CD4-positive, alpha-beta T cell treated with Interferon gamma for 1 hour (primary cell): ENCODE data around the gene PREX1.
"Not testable (repeated sequence)": the region's sequence is repeated elsewhere in the genome, so short reads cannot be mapped to it uniquely, and the experiment has no call there.

Experiments
- DNase-seq: peaks from one replicate; pipeline ENCODE4 v3.0.0-alpha.2; 2020

Gene PREX1

GRCh38 chr20:48614593-48615274, 213.1 kb downstream of the PREX1 start:
- no peak for DNase-seq

DNA sequence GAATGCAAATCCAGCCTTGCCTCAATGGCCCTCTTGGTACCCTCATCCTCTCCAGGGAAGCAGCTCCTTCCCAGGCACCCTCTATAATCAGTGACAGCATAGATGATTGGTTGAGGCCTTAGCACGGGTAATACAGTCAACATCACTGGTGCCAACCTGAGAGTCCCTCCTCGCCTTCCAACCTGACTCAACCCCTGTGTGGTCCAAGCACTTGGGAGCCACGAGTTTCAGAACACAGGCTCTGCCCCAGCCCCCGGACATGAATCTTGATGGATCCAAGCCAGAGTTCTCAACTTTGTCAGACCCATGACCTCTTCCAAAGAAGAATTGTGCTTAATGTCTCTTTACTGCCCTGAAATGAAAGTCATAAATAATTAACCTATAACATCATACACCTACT, 213.9 kb downstream of the PREX1 start:
- no peak for DNase-seq

GRCh38 chr20:48612335-48612734, 215.5 kb downstream of the PREX1 start:
- no peak for DNase-seq

- DNase-seq, result no peak
These were observed 216.8 kb downstream of the PREX1 start for GRCh38 chr20:48610996-48611395.

- no peak for DNase-seq
These were observed 218.3 kb downstream of the PREX1 start for GRCh38 chr20:48609491-48609978.

DNA sequence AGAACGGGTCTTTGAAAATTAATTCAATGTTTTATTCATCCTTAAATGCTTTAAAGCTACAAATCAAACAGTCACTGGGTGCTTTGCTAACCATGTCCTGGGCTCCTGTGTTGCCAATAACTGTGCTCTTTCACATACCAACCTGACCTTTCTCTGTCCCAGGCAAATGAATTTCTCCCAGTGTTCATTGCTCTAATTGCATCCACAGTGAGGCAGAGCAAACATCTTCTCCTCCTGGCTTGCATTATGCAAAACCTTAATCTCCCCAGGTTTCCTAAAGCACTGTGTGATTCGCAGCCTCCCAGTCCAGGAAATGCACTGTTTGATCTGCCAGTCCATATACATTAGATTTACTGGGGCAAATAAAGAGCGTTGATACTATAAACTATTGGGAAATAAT, 219.0 kb downstream of the PREX1 start:
- no peak for DNase-seq

DNA sequence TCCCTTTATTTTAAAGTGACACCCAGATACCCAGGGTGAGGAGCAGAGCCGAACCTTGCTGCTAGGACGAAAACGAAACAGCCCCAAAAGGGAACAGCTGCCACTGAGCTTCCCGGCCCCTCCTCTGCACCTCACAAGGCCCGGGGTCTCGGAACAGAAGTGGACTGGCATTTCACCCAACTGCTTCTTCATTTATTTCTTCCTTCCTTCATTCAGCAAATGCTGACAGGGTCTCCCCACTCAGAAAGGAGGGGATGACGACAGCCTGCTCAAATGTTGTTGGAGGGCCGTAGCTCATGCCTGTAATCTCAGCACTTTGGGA, 220.3 kb downstream of the PREX1 start:
- DNase-seq, result no peak

DNA sequence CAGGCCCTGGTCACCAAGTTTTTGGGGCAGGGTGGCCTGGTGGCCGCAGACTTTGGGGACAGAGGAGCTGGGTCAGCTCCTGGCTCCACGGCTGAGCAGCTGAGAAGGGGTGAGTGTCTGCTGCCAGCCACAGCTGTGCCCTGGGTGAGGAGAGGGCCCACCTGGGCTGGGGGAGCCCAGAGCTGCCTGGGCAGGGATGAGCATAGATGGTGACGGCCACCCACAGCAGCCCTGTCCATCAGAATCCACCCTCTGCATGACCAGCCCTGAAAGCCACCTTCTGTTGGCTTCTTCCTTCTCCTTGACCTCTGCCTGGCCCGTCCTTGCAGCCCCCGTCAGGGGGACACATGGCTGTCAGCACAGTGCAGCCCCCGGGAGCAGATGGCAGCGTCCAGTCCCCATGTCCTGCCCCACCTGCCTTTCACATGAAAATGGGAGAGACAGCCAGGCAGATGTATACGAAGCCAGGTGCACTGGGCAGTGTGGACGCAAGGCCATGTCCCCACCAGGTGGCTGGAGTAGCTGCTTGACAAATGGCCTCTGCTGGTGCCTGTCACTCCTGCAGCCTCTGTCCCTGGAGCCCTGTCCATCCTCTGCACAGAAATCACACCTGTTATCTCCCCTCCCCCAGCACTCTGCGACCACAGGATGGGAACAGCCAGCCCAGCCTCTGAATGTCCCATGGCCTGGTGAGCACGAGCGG, 220.8 kb downstream of the PREX1 start:
- DNase-seq, result no peak

GRCh38 chr20:48606172-48606840, 221.5 kb downstream of the PREX1 start:
- DNase-seq, result no peak

- no peak for DNase-seq
These were observed 222.2 kb downstream of the PREX1 start for GRCh38 chr20:48605364-48606171.

DNA sequence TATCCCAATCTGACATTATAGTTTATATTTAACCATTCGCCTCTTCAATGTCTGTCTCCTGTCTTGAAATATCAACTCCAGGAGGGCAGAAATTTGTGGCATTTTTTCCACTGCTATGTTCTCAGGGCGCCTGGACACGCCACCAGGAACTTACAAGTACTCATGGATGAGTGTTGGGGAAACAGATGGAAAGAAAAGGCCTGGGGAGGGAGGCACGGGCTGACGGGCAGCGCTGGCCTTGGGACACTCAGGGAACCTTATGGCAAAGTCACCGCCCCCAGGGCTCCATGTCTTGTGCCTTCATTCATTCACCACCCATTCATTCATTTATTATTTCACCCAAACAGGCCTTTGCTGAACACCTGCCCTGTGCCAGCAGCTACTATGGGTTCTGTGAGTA, 222.9 kb downstream of the PREX1 start:
- DNase-seq, result no peak

DNA sequence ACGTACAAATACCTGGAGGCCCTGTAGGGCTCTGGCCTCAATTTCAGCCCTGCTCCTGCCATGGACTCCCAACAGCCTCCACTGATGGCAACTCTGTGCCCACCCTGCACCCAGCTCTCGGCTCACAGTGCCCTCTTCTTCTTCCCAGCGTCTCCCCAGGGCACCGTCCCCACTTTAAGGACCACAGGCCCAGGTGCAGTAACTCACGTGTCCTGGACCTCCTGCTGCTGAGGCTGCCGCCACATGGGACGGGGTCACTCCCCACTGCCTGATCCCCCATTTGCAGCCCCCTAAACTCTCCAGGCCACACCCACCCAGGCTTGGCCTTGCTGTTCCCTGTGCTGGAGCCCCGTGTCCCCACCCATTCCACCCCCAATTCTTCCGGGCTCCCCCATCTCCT, 223.4 kb downstream of the PREX1 start:
- no peak for DNase-seq

DNA sequence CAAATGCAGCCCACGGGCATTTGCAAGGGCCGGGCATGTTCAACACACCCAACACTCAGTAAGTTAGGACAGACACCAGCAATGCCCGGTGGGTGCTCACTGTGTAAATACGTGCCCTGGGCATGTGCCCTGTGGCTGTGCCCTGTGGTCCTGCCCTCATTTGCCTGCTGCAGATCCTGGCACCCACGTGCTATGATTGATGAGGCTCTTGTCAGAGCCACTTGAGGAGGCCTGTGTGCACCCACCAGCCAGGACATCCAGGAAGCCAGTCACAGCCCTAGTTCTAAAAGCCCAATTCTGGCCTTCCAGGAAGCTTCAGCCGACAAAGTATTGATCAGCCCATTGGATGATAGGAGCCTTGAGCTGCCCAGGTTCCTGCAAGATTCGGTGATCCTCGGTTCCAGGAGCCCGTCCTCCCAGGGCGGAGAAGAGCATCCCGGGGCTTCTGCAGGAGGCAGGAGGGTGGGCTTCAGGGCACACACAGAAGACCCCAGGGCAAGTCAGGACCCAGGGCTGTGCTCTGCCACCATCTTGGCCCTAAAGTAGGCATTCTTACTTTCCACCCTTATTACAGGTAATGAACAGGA, 223.9 kb downstream of the PREX1 start:
- no peak for DNase-seq

DNA sequence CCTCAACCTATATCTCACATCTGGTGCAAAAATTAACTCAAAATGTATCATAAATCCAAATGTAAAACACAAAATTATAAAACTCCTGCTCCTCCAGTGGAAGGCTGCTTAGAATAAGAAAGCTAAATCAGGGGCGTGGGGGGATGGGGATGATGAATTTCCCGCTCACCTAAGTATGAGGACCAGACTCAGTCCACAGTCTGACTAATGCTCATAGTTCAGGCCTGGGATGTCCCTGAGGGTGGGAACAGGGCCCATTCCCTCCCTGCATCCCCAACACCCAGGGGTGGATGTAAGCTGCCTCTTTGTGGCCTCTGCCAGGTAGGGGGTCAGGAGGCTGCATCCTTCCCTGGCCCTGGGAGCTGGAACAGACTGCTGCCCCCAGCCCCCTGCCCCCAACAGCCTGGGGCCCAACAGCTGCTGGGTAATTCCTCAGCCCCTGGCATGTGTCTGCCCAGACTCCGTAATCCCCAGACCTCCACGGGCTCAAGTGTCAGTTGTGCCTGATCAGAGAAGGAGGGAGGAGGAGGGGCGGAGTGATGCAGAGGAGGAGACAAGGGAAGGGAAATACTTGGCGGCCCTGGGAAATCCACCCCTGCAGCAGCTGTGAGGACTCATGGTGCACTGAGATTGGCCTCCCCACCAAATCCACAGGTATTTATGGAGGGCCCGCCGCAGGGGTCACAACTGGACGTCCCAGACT, 224.5 kb downstream of the PREX1 start:
- DNase-seq, result no peak

GRCh38 chr20:48601798-48602197, 226.0 kb downstream of the PREX1 start:
- DNase-seq, result no peak

- DNase-seq, result no peak
These were observed 227.3 kb downstream of the PREX1 start for GRCh38 chr20:48600470-48600945.

DNA sequence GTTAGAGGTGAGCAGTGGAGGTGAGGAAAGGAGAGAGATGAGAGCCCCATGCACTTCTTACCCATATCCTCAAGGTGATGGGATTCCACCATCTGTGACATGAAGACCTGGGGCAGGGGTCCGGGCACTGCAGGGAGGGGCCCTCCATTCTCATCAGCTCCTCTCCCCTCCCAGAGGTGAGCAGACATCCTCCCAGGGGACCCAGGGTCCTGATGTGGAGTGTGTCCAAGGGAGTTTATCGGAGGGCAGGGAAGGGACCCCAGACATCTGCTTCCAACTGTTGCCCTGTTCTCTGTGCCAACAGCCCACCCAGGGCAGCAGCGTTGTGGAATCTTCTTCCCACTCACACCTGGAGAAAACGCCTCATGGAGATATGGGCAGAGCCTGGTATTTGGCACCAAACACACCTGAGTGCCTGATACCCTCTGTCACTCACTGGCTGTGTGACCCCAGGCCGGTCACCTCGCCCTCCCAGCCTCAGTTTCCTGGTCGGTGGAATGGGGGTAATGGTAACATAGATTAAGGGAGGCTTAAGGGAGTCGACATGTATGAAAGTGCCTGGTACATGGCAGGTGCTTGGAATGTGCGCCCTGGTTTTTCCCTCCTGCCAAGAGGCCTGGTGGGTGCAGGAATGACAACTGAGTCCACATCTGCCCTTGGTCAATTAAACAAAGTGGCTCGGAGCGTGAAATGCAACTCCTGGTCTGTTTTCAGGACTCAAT, 227.9 kb downstream of the PREX1 start:
- no peak for DNase-seq

GRCh38 chr20:48599106-48599747, 228.6 kb downstream of the PREX1 start:
- DNase-seq, result no peak

DNA sequence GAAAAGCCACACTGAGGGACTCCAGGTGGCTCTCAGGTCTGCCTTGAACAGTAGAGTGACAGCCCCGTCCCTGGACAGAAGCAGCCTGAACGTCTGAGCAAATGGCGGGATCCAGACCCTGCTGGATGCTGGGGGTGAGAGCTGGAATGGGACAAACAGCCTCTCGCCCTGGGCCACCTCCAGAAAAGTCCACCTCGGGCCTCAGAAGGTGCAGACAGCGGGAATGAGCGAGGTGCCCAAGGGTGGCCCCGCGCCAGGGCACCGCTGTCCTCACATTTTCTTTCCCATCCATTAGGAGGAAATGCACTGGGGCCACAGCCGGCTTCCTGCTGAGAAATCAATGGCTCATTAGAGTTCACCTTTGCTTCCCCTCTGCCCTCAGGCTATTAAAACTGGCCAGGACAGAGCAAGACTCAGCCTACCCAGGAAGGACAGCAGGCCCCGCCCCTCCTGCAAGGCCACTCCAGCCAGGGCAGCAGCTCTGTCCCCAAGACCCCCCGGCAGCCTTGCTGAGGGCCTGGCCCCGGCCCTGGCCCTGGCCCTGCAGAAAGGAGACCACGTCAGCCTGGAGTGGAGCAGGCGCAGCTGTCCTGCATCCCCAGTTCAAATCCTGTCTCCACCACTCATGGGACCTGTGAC, 229.4 kb downstream of the PREX1 start:
- DNase-seq, result not testable (repeated sequence)
